HTERT RPE-1 (cell line): ENCODE measurements around the gene AGTPBP1.
"Not testable (repeated sequence)": the region's sequence is repeated elsewhere in the genome, so short reads cannot be mapped to it uniquely, and the experiment has no call there.

Source experiments
- in situ Hi-C: fragments of 300-500 bp; cut with MboI; formaldehyde crosslinking; loops from 4 replicates; pipeline ENCODE4 v1.14.3; 2020; ENCODE audit warnings: low sequenced_read_pairs

AGTPBP1 gene, protein sequence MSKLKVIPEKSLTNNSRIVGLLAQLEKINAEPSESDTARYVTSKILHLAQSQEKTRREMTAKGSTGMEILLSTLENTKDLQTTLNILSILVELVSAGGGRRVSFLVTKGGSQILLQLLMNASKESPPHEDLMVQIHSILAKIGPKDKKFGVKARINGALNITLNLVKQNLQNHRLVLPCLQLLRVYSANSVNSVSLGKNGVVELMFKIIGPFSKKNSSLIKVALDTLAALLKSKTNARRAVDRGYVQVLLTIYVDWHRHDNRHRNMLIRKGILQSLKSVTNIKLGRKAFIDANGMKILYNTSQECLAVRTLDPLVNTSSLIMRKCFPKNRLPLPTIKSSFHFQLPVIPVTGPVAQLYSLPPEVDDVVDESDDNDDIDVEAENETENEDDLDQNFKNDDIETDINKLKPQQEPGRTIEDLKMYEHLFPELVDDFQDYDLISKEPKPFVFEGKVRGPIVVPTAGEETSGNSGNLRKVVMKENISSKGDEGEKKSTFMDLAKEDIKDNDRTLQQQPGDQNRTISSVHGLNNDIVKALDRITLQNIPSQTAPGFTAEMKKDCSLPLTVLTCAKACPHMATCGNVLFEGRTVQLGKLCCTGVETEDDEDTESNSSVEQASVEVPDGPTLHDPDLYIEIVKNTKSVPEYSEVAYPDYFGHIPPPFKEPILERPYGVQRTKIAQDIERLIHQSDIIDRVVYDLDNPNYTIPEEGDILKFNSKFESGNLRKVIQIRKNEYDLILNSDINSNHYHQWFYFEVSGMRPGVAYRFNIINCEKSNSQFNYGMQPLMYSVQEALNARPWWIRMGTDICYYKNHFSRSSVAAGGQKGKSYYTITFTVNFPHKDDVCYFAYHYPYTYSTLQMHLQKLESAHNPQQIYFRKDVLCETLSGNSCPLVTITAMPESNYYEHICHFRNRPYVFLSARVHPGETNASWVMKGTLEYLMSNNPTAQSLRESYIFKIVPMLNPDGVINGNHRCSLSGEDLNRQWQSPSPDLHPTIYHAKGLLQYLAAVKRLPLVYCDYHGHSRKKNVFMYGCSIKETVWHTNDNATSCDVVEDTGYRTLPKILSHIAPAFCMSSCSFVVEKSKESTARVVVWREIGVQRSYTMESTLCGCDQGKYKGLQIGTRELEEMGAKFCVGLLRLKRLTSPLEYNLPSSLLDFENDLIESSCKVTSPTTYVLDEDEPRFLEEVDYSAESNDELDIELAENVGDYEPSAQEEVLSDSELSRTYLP

GRCh38 chr9:85741875-85742596 is at the start of gene AGTPBP1:
Gene AGTPBP1, minus strand, starts transcription at chr9:85741954. Its CDS starts 29,421 bp downstream, at chr9:85712533.
- in situ Hi-C loops, result no loop called here

DNA sequence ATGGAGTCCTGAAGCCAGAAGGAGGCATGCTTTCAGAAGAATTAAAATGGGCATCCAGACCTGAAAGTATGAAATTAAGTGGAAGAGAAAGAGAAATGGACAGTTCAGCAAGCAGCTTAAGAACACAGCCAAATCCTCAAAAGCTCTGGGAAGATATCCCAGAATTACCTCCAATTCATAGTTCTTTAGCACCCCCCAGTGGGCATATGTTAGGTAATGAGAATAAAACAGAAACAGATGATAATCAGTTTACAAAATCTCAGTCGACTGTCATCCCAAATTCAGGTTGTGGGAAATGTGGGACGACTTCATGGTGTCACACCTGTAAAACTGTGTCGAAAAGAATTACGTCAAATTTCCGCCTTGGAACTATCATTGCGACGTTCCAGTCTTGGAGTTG is 44.4 kb upstream of the AGTPBP1 start:
- in situ Hi-C loops, result not testable (repeated sequence)

GRCh38 chr9:85773844-85774243 is 32.1 kb upstream of the AGTPBP1 start:
- in situ Hi-C loops, result not testable (repeated sequence)

DNA sequence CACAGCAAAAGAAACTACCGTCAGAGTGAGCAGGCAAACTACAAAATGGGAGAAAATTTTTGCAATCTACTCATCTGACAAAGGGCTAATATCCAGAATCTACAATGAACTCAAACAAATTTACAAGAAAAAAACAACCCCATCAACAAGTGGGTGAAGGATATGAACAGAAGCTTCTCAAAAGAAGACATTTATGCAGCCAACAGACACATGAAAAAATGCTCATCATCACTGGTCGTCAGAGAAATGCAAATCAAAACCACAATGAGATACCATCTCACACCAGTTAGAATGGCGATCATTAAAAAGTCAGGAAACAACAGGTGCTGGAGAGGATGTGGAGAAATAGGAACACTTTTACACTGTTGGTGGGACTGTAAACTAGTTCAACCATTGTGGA is 20.0 kb upstream of the AGTPBP1 start:
- in situ Hi-C loops, result not testable (repeated sequence)

GRCh38 chr9:85757716-85758115 is 16.0 kb upstream of the AGTPBP1 start:
- in situ Hi-C loops, result not testable (repeated sequence)

DNA sequence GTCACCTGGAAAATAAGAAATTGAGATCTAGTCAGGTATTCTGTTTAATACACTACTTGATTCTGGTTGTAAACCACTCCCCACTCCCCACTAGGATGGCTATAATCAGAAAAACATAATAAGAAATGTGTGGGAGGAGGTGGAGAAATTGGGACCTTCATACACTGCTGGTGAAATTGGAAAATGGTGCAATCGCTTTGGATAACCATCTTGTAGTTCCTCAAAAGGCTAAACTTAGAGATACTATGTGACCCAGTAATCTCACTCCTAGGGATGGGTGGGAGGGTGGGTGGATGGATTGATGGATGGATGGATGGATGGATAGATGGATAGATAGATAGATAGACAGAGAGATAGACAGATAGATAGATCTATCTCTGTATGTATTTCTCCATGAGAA is 14.5 kb upstream of the AGTPBP1 start:
- in situ Hi-C loops, result not testable (repeated sequence)

DNA sequence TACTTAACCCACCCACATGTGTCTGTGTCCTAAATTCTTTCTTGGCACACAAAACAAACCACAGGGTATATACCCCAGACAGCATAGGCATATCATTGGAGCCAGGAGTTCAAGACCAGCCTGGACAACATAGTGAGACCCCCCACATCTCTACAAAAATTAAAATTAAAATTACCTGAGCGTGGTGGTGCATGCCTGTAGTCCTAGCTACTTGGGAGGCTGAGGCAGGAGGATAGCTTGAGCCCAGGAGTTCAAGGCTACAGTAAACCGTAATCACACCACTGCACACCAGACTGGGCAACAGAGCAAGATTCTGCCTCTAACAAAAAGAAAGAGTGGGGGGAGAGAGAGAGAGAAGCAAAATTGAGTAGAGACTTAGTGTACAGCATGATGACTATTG is 4.6 kb upstream of the AGTPBP1 start:
- in situ Hi-C loops, result no loop called here

GRCh38 chr9:85745203-85745602 is 3.4 kb upstream of the AGTPBP1 start:
- in situ Hi-C loops, result no loop called here

GRCh38 chr9:85744480-85744879 is 2.7 kb upstream of the AGTPBP1 start:
- in situ Hi-C loops, result no loop called here

- in situ Hi-C loops, result no loop called here
Measured at GRCh38 chr9:85743275-85744128, 1.7 kb upstream of the AGTPBP1 start.

GRCh38 chr9:85742597-85742936 is 813 bp upstream of the AGTPBP1 start:
- in situ Hi-C loops, result no loop called here

GRCh38 chr9:85741095-85741874 is 469 bp downstream of the AGTPBP1 start:
- in situ Hi-C loops, result no loop called here

- in situ Hi-C loops, result no loop called here
Measured at GRCh38 chr9:85740787-85741094, 1.0 kb downstream of the AGTPBP1 start.

DNA sequence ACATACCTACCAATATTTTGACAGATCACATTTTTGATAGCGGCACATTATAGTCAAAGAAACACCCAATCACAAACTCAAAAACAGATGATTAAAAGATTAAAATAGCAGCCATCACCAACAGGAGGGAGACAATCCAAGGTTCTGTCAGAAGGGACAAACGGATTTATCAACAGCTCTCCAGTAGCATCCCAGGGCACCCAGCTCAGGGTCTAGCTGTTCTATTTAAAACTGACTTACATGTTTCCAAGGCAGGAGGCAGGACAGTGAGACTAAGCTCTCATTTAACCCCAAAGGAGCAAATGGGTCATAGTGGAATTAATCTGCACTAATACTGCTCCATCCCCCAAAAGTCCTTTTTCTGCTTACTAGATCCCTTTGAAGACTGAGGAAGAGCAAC is 3.2 kb downstream of the AGTPBP1 start:
- in situ Hi-C loops, result no loop called here

DNA sequence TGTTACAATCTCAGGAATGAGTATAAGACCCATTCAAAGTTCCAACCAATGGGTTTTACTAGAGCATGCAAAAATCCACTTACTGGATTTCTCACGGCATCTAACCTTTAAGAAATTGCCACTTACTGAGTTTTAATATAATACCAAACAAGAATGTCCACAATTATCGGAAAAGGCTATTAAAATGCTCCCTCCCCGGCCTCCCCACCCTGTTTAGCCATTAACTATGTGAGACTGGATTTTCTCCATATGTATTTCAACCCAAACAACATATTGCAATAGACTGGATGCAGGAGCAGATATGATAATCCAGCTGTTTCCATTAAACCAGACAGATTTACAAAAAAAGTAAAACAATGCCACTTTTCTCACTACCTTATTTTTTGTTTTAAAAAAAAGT is 4.1 kb downstream of the AGTPBP1 start:
- in situ Hi-C loops, result no loop called here

- in situ Hi-C loops, result no loop called here
Measured at GRCh38 chr9:85730916-85731630, 10.7 kb downstream of the AGTPBP1 start.

DNA sequence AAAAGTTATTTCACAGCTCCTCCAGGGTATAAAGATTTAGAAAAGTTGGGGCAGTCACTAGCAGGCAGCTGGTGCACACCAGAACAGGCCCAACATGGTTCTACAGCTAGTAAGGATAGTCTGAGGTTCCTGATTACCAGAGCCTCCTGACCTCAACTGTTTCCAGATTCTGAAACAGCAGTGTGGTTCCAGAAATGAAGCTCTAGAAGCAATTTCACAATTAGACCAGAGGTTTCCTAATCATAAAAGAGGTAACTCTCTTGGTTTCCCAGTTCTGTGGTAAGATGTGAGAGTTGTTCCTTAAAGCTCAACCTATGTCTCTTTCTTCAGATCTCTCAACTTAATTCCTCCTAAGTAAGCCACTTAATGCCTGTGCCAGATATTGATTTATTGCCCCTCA is 11.9 kb downstream of the AGTPBP1 start:
- in situ Hi-C loops, result no loop called here

DNA sequence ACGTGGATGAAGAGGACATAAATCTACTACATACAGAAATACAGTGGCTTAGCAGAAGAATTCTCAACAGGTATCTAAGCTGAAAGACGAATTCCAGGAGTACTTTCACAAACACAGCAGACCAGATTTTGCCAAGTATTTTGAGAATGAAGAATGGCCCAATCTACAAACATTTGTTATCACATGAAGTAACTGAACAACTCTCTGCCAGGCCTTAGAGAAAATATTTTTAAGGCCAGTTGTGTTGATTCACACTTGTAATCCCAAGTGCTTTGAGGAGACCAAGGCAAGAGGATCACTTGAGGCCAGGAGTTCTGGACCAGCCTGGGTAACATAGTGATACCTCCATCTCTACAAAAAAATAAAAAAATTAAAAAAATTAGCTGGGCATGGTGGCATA is 14.3 kb downstream of the AGTPBP1 start:
- in situ Hi-C loops, result no loop called here

GRCh38 chr9:85726737-85727136 is 15.0 kb downstream of the AGTPBP1 start:
- in situ Hi-C loops, result no loop called here
